Central memory CD4-positive, alpha-beta T cell (primary cell): ENCODE data around the gene RBM17.
"Not testable (repeated sequence)": the region's sequence is repeated elsewhere in the genome, so short reads cannot be mapped to it uniquely, and the experiment has no call there.

Experiments used
- DNase-seq: peaks from one replicate; pipeline ENCODE4 v3.0.0; 2022

RBM17 gene

GRCh38 chr10:6080417-6080973 lies 8.3 kb upstream of the RBM17 start:
- DNase-seq: no peak

DNA sequence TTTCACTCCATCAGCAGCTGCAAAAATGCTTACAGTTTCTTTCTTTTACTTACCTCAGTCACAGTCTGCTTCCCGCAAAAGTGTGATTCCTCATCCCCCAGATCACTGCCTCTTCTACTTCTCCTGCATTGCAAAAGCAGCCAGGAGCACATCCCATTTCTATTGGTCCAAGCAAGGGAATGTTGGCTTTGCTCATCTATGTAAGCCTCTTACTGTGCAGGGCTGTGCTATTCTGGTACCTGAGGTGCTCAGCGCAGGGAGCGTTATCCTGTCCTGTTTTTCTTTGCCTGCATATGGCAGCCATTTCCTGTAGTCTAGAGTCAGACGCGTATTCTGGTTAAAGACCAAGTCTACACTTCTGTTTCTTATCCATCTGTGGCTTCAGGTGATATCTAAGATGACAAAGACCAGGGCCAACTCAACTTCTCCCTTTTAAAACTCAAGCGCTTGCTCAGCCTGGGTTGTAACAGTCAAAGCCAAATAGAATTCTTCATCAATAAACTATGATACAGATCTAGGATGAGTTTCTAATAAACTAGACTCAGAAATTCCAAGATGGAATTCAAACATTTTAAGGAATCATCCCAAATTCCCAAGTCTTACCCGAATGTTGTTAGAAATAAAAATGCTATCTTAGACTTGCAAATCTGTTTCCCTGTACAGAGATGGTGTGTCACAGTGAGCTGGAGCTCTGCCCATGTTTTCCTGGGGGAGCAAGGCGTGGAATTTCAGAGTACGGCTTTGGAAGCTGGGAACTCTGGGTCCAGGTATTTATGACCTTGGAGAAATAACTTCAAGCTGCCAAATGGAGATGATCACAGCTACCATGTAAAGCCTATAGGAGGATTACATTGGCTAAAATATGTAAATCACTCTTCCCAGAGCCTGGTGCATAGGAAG lies 6.1 kb upstream of the RBM17 start:
- DNase-seq: no peak

- DNase-seq: peak; percentile 64
Measured at GRCh38 chr10:6083523-6084475, 5.0 kb upstream of the RBM17 start.

GRCh38 chr10:6086375-6087233 lies 2.2 kb upstream of the RBM17 start:
- peak; percentile 82 for DNase-seq

DNA sequence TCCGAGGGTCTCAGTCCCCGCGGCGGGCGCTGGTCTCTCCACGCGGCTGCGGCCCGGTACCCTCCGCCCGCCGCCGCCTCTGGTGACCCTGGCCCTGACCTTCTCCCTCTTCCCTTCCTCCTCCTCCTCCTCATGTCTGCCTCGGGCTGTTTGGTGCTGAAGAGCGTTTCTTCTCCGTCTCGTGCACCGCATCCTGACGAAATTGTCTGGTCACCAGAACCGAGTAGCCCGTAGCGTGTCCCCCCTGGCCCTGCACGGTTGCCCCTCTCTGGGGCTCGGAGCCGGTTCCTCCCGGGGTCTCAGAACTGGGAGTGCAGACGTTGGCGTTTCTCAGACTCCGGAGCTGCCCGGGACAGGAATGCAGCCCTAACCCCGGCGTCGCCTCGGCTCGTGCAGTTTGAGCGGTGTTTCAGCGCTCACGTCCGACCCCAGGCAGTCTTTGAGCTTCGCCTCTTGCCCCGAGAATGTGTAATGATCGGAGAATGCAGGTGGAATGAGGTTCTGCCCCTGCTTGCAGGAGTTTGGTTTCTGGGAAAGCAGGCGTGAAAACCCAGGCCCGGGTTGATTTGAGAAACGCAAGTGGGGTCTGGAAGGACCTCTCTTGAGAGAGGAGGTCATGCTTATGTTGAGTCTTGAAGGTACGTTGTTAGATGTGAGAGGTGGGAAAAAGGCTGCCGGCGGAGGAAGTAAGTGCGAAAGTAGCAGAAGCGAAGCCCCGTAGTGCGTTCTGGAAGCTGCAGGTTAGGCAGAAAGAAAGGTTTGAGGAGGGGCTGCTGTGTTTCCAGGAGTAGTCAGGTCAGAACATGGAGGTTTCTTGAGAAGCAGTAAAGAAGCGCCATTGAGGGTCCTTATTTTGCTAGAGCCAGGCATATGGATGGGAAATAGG lies 743 bp downstream of the RBM17 start:
- DNase-seq: no peak

DNA sequence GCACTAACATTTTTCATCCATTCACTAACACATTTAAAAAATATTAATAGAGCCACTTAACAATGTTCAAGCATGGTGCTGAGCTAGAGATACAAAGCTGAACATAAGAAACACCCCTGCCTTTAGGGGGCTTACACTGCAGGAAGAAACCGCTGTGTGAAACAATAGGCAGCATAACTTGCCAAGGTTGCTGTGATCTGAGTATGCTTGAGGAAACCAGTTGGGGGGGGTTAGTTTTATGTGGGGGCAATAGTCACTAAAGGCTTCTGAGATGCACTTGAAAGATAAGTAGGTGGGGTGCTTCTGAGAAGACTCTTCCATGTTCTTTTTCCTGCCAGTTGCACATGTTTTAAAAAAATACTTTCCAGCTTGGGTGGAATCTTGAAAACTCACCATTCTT lies 2.8 kb downstream of the RBM17 start:
- no peak for DNase-seq

GRCh38 chr10:6092731-6093130 lies 3.9 kb downstream of the RBM17 start:
- DNase-seq: no peak

GRCh38 chr10:6095810-6096570 lies 7.2 kb downstream of the RBM17 start:
- DNase-seq: no peak

DNA sequence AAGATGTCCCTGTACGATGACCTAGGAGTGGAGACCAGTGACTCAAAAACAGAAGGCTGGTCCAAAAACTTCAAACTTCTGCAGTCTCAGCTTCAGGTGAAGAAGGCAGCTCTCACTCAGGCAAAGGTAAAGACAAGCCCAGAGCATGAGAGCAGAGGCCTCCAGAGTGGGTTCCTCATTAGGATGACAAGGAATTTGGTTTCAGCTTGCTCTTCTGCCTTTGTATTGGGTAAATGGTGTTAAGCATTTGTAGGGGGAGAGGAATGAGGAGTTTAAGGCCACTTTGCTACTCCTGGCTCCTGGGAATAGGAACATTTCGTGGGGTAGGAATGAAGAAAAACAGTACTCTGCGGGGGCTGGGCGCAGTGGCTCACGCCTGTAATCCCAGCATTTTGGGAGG lies 8.2 kb downstream of the RBM17 start:
- DNase-seq: no peak

DNA sequence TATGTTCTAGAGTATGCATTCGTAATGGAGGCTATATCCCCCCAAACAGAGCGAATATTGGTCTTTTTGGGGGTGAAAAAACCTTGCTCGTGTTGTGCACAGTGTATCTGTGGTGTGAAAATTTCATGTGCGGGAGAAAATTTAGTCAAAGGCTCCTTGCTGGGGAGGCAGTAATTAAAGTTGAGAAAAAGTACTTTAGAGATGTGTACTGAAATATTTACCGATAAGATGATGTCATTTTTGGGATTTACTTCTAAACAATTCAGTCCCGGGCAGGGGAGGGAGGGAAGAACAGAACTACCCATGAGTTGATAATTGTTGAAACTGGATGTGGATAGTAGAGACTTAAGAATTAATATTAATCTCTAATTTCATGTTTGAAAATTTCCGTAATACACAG lies 9.3 kb downstream of the RBM17 start:
- DNase-seq: no peak

GRCh38 chr10:6100370-6100769 lies 11.5 kb downstream of the RBM17 start:
- no peak for DNase-seq

- DNase-seq: no peak
Measured at GRCh38 chr10:6101181-6101580, 12.3 kb downstream of the RBM17 start.

DNA sequence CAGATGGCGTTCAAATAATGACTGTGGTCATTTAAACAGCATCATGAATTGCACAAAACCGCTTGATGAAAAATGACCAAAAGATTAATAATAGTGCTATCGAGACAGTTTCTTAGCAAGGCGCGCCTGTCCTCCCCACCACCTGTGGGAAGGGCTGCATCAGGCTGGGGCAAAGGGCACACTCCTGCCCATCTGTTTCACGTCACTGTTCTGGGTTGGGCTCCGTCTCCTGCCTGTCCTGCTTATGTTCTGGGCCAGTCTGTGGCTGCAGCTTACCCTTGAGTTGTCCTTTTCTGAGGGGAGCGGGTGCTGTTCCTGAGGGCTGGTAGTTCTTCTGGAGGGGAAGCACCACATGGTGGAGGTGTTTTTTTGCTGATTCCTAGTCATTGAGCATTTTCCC lies 13.3 kb downstream of the RBM17 start:
- DNase-seq: no peak

DNA sequence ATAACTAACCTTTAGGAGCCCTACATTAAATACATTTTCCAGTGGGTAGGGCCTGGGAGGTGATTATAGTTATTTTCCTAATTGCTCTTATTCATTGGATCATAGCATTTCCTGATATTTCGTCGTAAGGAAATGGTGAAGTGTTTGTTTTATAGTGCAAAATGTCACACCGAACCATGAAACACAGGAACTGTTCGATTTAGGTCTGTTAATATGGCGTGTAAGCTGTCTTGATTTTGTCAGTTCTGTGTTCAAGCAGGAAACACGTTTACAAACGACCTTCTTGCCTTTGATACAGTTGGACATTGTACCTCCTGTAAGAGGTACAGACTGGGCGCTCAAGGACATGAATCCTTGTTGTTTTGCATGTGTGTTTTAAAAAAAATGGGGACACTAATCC lies 14.8 kb downstream of the RBM17 start:
- no peak for DNase-seq

DNA sequence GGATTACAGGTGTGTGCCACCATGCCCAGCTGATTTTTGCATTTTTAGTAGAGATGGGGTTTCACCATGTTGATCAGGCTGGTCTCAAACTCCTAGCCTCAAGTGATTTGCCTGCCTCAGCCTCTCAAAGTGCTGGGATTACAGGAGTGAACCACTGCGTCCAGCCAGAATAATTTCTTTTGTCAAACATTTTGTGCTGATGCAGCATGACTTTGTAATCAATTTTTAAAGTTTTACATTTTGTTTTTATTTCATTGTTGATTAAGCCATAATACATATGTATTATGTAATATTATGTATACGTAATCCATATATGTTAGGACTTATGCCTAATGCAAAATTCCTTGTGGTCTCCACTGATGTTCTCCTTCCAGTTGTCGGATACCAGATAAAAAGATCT lies 18.8 kb downstream of the RBM17 start:
- not testable (repeated sequence) for DNase-seq

GRCh38 chr10:6108072-6108471 lies 19.2 kb downstream of the RBM17 start:
- DNase-seq: no peak

GRCh38 chr10:6108631-6109443 lies 20.0 kb downstream of the RBM17 start:
- peak; percentile 63 for DNase-seq

DNA sequence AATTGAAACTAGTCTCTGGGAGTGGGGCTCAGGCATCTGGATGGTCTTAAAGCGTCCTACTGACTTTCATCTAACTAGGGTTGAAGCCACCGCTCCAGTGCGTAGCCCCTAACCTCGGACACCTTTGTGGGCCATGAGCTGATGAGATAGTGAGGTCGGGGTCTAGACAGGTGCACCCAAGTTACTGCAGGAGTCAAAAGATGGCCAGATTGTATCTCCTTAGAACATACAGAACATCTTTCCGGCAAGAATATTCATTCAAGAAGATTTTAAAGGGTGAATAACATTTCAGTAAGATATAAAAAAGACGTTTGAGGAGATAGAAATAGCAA lies 20.6 kb downstream of the RBM17 start:
- DNase-seq: peak; percentile 16

DNA sequence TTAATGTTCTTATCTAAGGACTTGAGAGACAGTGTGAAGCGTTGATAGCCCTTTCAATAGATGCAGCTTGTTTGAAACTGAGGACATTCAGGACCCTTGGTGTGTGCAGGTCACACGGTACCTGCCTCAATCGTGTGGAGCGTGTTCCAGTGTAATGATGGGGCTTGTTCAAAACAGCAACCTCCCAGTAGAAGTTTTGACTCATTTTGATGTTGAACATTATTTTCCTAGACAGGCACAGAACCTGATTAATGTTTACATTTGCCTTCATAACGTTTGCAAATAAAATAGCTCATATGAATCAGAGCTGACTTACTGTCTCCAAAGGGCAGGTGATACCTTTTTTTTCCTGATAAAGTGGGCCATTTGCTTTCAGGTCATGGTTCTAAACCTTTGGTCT lies 21.3 kb downstream of the RBM17 start:
- no peak for DNase-seq

DNA sequence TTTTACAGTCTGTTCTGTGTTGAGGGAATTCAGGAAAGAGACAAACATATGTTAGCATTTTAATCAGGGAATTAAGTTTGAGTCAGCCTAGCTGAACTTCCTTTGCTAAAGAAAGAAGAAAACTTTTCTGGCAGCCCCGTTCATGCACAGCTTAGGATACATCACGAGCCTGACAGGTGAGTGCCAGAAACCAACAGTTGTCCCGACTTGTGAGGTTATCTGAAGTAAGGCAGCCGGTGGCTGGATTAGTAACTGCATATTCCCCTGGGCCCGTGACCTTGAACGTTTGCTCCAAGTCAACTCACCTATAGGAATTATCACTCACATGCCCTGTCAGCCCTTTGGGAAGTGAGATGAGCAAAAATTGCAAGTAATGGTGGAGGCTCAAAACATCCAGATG lies 24.1 kb downstream of the RBM17 start:
- DNase-seq: no peak
